Activated CD8-positive, alpha-beta T cell treated with anti-CD3 and anti-CD28 coated beads, Interleukin-2, amount 10 ng/mL, durations not matched to agents 7 days and 5 days (primary cell): Measurements from ENCODE around the gene SCAMP5. TPM values are rescaled to one million over a fixed set of nuclear protein-coding genes. Genes with fewer than 3 reads are reported as not detected.

Experiments used
- ATAC-seq: fragments of 150-1000 bp; cut with Tn5 transposase; one replicate; pipeline ENCODE4 v1.10.0; 2021; ENCODE audit warnings: moderate library complexity
- CTCF ChIA-PET: fragments of 350-600 bp; sonication (Branson Sonifier 250); formaldehyde crosslinking; loops from one replicate; lab custom pipeline; 2021; ENCODE audit warnings: antibody characterized with exemption; lab: Charles Lee
- POLR2A ChIA-PET: fragments of 350-600 bp; sonication (Branson Sonifier 250); formaldehyde crosslinking; loops from one replicate; lab custom pipeline; 2021; ENCODE audit warnings: antibody characterized with exemption; lab: Charles Lee
- DNase-seq: peaks from one replicate; pipeline ENCODE4 v3.0.0-alpha.2; 2020
- H3K27ac Mint-ChIP-seq: one replicate; pipeline ENCODE4 v1.8.0; 2021; ENCODE audit warnings: mild to moderate bottlenecking, mixed read lengths
- H3K27me3 Mint-ChIP-seq: one replicate; pipeline ENCODE4 v1.8.0; 2021; ENCODE audit warnings: low read depth, mixed read lengths
- H3K36me3 Mint-ChIP-seq: one replicate; pipeline ENCODE4 v1.8.0; 2021; ENCODE audit warnings: low read depth, mixed read lengths
- H3K4me1 Mint-ChIP-seq: one replicate; pipeline ENCODE4 v1.8.0; 2021; ENCODE audit warnings: low read depth, mixed read lengths
- H3K4me3 Mint-ChIP-seq: one replicate; pipeline ENCODE4 v1.8.0; 2021; ENCODE audit warnings: mild to moderate bottlenecking, mixed read lengths
- H3K9me3 Mint-ChIP-seq: one replicate; pipeline ENCODE4 v1.8.0; 2022; ENCODE audit warnings: mixed read lengths; ENCODE audit not compliant: insufficient read depth
- total RNA-seq, 2 experiments: library from RNA; stranded (reverse); gene quantifications; one replicate each; pipeline ENCODE4 v1.2.3, GENCODE V29; 2021

The SCAMP5 gene
- total RNA-seq, 2 experiments from 2014 or later: 1.1 TPM

DNA sequence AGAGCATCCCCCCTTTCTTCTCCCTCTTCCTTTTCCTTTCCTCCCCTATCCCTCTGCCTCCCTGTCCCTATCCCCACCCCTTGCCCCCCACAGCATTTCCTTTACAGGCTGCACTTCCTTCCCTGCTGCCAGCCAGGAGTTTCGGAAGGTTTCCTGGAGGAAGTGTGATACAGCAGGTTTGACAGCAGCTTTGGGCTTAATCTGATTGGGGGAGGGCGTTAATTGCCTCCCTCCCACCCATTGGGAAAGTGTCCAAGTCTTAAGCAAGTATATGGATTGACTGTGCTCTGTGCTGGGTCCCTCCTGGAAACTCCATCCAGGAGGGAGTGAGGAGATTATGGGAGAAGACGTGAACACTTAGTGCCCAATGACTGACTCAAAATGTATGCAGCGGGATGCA, 1.8 kb downstream of the SCAMP5 start:
- POLR2A ChIA-PET: no interaction called here

GRCh38 chr15:74997543-74997942, 2.2 kb downstream of the SCAMP5 start:
- no peaks in the 10 kb centered on the region for H3K9me3 Mint-ChIP-seq
- H3K27me3 Mint-ChIP-seq: peaks cover 28% of the 10 kb centered on the region
- POLR2A ChIA-PET: no interaction called here
- H3K36me3 Mint-ChIP-seq: no peaks in the 10 kb centered on the region
- no peak overlapping the region for H3K4me3 Mint-ChIP-seq
- H3K4me1 Mint-ChIP-seq: peaks cover 12% of the 10 kb centered on the region
- ATAC-seq (no peak), DNase-seq (no peak)
- H3K27ac Mint-ChIP-seq: no peak overlapping the region
- CTCF ChIA-PET: no interaction called here

More for the DNA sequence above, 1.8 kb downstream of the SCAMP5 start:
- Mint-ChIP-seq H3K4me3 (no peak overlapping the region), H3K4me1 (peaks cover 12% of the 10 kb centered on the region), H3K27me3 (peaks cover 28% of the 10 kb centered on the region), H3K27ac (no peak overlapping the region), H3K36me3 (no peaks in the 10 kb centered on the region), H3K9me3 (no peaks in the 10 kb centered on the region)
- no peak for ATAC-seq
- no peak for DNase-seq
- CTCF ChIA-PET: no interaction called here

- no peak overlapping the region for H3K4me3 Mint-ChIP-seq
- peaks cover 4% of the 10 kb centered on the region for H3K4me1 Mint-ChIP-seq
- CTCF ChIA-PET: no interaction called here
- H3K36me3 Mint-ChIP-seq: no peaks in the 10 kb centered on the region
- POLR2A ChIA-PET: no interaction called here
- H3K27ac Mint-ChIP-seq: no peak overlapping the region
- H3K9me3 Mint-ChIP-seq: no peaks in the 10 kb centered on the region
- DNase-seq: no peak
- no peak for ATAC-seq
- H3K27me3 Mint-ChIP-seq: peaks cover 23% of the 10 kb centered on the region
These were observed 5.9 kb downstream of the SCAMP5 start for GRCh38 chr15:75001310-75001709.

- Mint-ChIP-seq H3K27me3 (peaks cover 12% of the 10 kb centered on the region), H3K4me1 (peaks cover 4% of the 10 kb centered on the region), H3K9me3 (no peaks in the 10 kb centered on the region), H3K4me3 (no peak overlapping the region), H3K27ac (no peak overlapping the region), H3K36me3 (no peaks in the 10 kb centered on the region)
- CTCF ChIA-PET: no interaction called here
- DNase-seq (no peak), ATAC-seq (no peak)
- POLR2A ChIA-PET: no interaction called here
These were observed 7.0 kb downstream of the SCAMP5 start for GRCh38 chr15:75002398-75002797.

- ChIA-PET CTCF (no interaction called here), POLR2A (no interaction called here)
- Mint-ChIP-seq H3K27ac (no peak overlapping the region), H3K4me3 (no peak overlapping the region), H3K36me3 (no peaks in the 10 kb centered on the region), H3K9me3 (no peaks in the 10 kb centered on the region), H3K27me3 (peaks cover 17% of the 10 kb centered on the region), H3K4me1 (peaks cover 7% of the 10 kb centered on the region)
- ATAC-seq: no peak
- no peak for DNase-seq
These were observed 11.9 kb downstream of the SCAMP5 start for GRCh38 chr15:75007216-75007615.

DNA sequence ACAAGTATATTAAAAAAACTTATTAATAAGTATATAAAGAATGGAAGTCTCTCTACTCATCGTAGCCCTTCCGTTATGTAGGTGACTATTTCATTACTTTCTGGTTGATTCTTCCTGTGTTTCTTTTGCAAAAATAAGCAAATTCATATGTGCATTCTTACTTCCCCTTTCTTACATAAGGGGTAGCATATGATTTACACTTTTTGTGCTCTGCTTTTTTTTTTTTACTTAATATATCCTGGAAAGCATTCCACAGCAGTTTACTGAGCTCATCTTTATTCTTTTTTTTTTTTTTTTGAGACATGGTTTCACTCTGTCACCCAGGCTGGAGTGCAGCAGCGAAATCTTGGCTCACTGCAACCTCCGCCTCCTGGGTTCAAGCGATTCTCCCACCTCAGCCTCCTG, 12.9 kb downstream of the SCAMP5 start:
- Mint-ChIP-seq H3K4me3 (no peak overlapping the region), H3K9me3 (no peaks in the 10 kb centered on the region), H3K27ac (no peak overlapping the region), H3K27me3 (peaks cover 17% of the 10 kb centered on the region), H3K4me1 (peaks cover 7% of the 10 kb centered on the region), H3K36me3 (no peaks in the 10 kb centered on the region)
- DNase-seq (no peak), ATAC-seq (no peak)
- ChIA-PET POLR2A (no interaction called here), CTCF (no interaction called here)

- Mint-ChIP-seq H3K9me3 (no peaks in the 10 kb centered on the region), H3K27ac (no peak overlapping the region), H3K36me3 (no peaks in the 10 kb centered on the region), H3K4me3 (no peak overlapping the region), H3K27me3 (peaks cover 17% of the 10 kb centered on the region), H3K4me1 (peaks cover 7% of the 10 kb centered on the region)
- no peak for ATAC-seq
- ChIA-PET POLR2A (no interaction called here), CTCF (no interaction called here)
- no peak for DNase-seq
These were observed 13.4 kb downstream of the SCAMP5 start for GRCh38 chr15:75008629-75009326.

GRCh38 chr15:75016431-75016830, 21.1 kb downstream of the SCAMP5 start:
- ChIA-PET POLR2A (no interaction called here), CTCF (no interaction called here)
- no peaks in the 10 kb centered on the region for H3K36me3 Mint-ChIP-seq
- no peaks in the 10 kb centered on the region for H3K4me1 Mint-ChIP-seq
- ATAC-seq: no peak
- H3K27me3 Mint-ChIP-seq: peaks cover 3% of the 10 kb centered on the region
- H3K9me3 Mint-ChIP-seq: no peaks in the 10 kb centered on the region
- H3K4me3 Mint-ChIP-seq: no peak overlapping the region
- no peak overlapping the region for H3K27ac Mint-ChIP-seq
- no peak for DNase-seq

- H3K9me3 Mint-ChIP-seq: no peaks in the 10 kb centered on the region
- peaks cover 3% of the 10 kb centered on the region for H3K27me3 Mint-ChIP-seq
- H3K4me3 Mint-ChIP-seq: no peak overlapping the region
- H3K27ac Mint-ChIP-seq: no peak overlapping the region
- no peak for DNase-seq
- ChIA-PET POLR2A (no interaction called here), CTCF (no interaction called here)
- peaks cover 13% of the 10 kb centered on the region for H3K4me1 Mint-ChIP-seq
- peaks cover 4% of the 10 kb centered on the region for H3K36me3 Mint-ChIP-seq
- no peak for ATAC-seq
These were observed 24.6 kb downstream of the SCAMP5 start for GRCh38 chr15:75019916-75020315.

- no peak overlapping the region for H3K27ac Mint-ChIP-seq
These were observed 26.0 kb downstream of the SCAMP5 start for GRCh38 chr15:75021341-75021740.

DNA sequence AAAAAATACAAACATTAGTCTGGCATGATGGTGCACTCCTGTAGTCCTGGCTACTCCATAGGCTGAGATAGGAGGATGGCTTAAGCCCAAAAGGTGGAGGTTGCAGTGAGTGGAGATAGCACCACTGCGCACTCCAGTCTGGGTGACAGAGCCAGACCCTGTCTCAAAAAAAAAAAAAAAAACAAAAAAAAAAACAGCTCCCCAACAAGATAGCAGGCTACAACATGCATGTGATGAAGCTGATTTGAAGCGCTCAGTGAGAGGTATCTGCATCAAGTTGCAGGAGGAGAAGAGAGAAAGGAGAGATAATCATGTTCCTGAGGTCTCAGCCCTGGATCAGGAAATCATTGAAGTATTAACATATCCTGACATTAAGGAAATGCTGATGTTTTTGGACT, 27.4 kb downstream of the SCAMP5 start:
- H3K27ac Mint-ChIP-seq: no peak overlapping the region
- ATAC-seq (no peak), DNase-seq (no peak)
- H3K27me3 Mint-ChIP-seq: no peaks in the 10 kb centered on the region
- H3K4me1 Mint-ChIP-seq: peaks cover 26% of the 10 kb centered on the region
- H3K9me3 Mint-ChIP-seq: no peaks in the 10 kb centered on the region
- POLR2A ChIA-PET: interaction anchor here (0.6 to 1.9 kb wide), 21 partner anchors 8 to 618 kb away, joined by 3 to 11 read pairs (median 4); partner anchors contain the start of genes C15orf39, IMP3, RPP25 and UBL7
- peak overlapping the region; percentile 86 for H3K4me3 Mint-ChIP-seq
- H3K36me3 Mint-ChIP-seq: peaks cover 4% of the 10 kb centered on the region
- CTCF ChIA-PET: interaction anchor here (1.0 to 8.3 kb wide), 3 partner anchors 20 to 181 kb away, joined by 5 to 94 read pairs (median 18); partner anchors contain the start of gene C15orf39

More at GRCh38 chr15:75021341-75021740, 26.0 kb downstream of the SCAMP5 start:
- DNase-seq (no peak), ATAC-seq (no peak)
- Mint-ChIP-seq H3K27me3 (peaks cover 1% of the 10 kb centered on the region), H3K36me3 (peaks cover 4% of the 10 kb centered on the region), H3K9me3 (no peaks in the 10 kb centered on the region), H3K4me1 (peaks cover 19% of the 10 kb centered on the region), H3K4me3 (no peak overlapping the region)
- ChIA-PET CTCF (no interaction called here), POLR2A (no interaction called here)

DNA sequence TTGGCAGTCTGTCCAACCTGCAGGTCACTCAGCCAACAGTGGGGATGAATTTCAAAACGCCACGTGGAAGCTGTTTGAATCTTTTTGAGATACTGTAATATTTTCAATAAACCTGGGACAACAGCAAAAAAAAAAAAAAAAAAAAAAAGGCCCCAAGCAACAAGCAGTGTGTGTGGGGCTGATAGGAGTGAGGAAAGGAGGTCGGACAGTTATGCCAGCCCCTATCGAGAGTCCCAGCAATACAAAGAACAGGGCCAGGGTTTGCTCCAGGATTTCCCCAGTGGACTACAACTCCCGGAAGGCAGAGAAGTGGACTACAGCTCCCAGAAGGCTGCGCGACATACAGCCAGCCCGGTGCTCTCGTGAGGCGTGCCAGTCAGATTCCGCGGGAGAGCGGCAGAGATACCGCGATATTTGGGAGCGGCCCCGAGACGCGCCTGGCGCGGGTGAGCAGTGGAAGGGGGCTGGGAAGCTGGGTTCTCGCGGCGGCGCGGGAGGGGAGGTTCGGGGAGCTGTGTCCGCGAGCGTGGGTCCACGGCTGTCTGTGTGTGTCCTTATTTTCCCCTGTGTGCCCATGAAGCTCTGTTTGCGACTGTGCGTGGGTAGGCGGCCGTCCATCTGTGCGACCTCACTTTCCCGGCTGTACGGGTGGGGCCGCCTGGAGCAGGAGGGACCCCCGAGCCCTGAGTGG, 28.0 kb downstream of the SCAMP5 start, which contains the start of gene PPCDC:
Gene PPCDC (plus strand): TSS at position 410 of the 691 bp plus-strand sequence. CDS start 4,729 bp downstream, outside the sequence.
- ATAC-seq (peak; percentile 100), DNase-seq (peak; percentile 97)
- no peaks in the 10 kb centered on the region for H3K9me3 Mint-ChIP-seq
- H3K4me3 Mint-ChIP-seq: peak within 1 kb of the TSS; percentile 86
- peak within 1 kb of the TSS; percentile 93 for H3K27ac Mint-ChIP-seq
- POLR2A ChIA-PET: interaction anchor here (0.6 to 1.9 kb wide), 25 partner anchors 9 to 617 kb away, joined by 3 to 11 read pairs (median 4); partner anchors contain the start of genes C15orf39, IMP3, MAN2C1 and RPP25
- peaks cover 26% of the 10 kb centered on the region for H3K4me1 Mint-ChIP-seq
- CTCF ChIA-PET: interaction anchor here (0.9 to 8.3 kb wide), 7 partner anchors 9 to 181 kb away, joined by 3 to 94 read pairs (median 7); partner anchors contain the start of gene C15orf39
- no peaks in the 10 kb centered on the region for H3K27me3 Mint-ChIP-seq
- H3K36me3 Mint-ChIP-seq: peaks cover 4% of the 10 kb centered on the region
